Vagina (tissue), 2 donors: ENCODE data around the gene DNAJC30.

Source experiments
- CTCF ChIP-seq, 3 experiments: fragments of 450-650 bp in 2 of 3; fragments of 200-600 bp in 1 of 3; sonication (generic) in 1 of 3; IDR thresholded peaks; one replicate each; pipeline ENCODE4 v1.5.1; 2017 to 2019; ENCODE audit warnings: antibody characterized with exemption in 3 of 3, mild to moderate bottlenecking in 2 of 3, moderate library complexity in 2 of 3
- POLR2A ChIP-seq, 2 donors: fragments of 450-650 bp; IDR thresholded peaks; one replicate each; pipeline ENCODE4 v1.6.1; 2017; ENCODE audit warnings: antibody characterized with exemption in 2 of 2, mild to moderate bottlenecking in 2 of 2, moderate library complexity in 2 of 2
- POLR2AphosphoS5 ChIP-seq, 2 donors: sonication (generic); formaldehyde crosslinking; IDR thresholded peaks; one replicate each; pipeline ENCODE4 v1.9.0; 2017; ENCODE audit warnings: antibody characterized with exemption in 2 of 2, mild to moderate bottlenecking in 2 of 2, low read depth in 1 of 2; ENCODE audit not compliant: insufficient read depth in 1 of 2

- no peak for TF ChIP-seq POLR2A (IDR thresholded peaks at IDR 0.05)
- no peak for TF ChIP-seq CTCF (IDR thresholded peaks at IDR 0.05)
- no peak for TF ChIP-seq POLR2AphosphoS5 (IDR thresholded peaks at IDR 0.05; ENCODE audit: insufficient read depth in 1 of 2, low read depth in 1 of 2)
These were observed 18.2 kb upstream of the DNAJC30 start for GRCh38 chr7:73701357-73701995.
